ENCODE data around the gene FASN.
A peak's percentile ranks its signal among the peaks of the same experiment; 100 is the strongest.

FASN gene

GRCh38 chr17:82051776-82052637 lies 46.0 kb downstream of the FASN start, which contains the start of the genes GPS1 and RFNG:
TSS of gene GPS1 (plus strand) at chr17:82051898. CDS start at chr17:82051932, 34 bp downstream.
TSS of gene RFNG (minus strand) at chr17:82051811. CDS start at chr17:82051766, 45 bp downstream.
- peaks cover 21% of the 10 kb centered on the region for H3K4me1 ChIP-seq (ENCODE audit: insufficient read depth, low read length, poor library complexity, severe bottlenecking)
- TF ChIP-seq EZH2phosphoT487 (IDR thresholded peaks at IDR 0.05; ENCODE audit: borderline replicate concordance) (no peak), CTCF (conservative IDR thresholded peaks at IDR 0.05; ENCODE audit: low read length) (no peak)
- H3K4me2 ChIP-seq (ENCODE audit: low read depth, low read length, poor library complexity, severe bottlenecking): peak within 1 kb of the TSS; percentile 83
- H4K20me1 ChIP-seq (ENCODE audit: insufficient read depth, low read length, poor library complexity, severe bottlenecking): peaks cover 11% of the 10 kb centered on the region
- no peaks in the 10 kb centered on the region for H3K27me3 ChIP-seq (ENCODE audit: insufficient read depth, low read length, poor library complexity, severe bottlenecking)
- H3F3A ChIP-seq (ENCODE audit: low read depth): no peaks in the 10 kb centered on the region
- H3K9me2 ChIP-seq (replicated peaks; ENCODE audit: low read depth, low read length): no peaks in the 10 kb centered on the region
- no peak within 1 kb of the TSS; the same call in 1 of the 2 replicates for H2AFZ ChIP-seq (ENCODE audit: low read length)
- peaks cover 28% of the 10 kb centered on the region for H3K79me2 ChIP-seq (ENCODE audit: insufficient read depth, low read length)
- peak within 1 kb of the TSS; percentile 93 for H3K4me3 ChIP-seq (ENCODE audit: low read length, poor library complexity, severe bottlenecking)
- peak within 1 kb of the TSS; percentile 75 for H3K9ac ChIP-seq (ENCODE audit: low read depth, low read length, poor library complexity, severe bottlenecking)
- H3K36me3 ChIP-seq (ENCODE audit: insufficient read depth, low read length): peaks cover 11% of the 10 kb centered on the region; the same call in 1 of the 2 replicates
- no peaks in the 10 kb centered on the region for H3K9me3 ChIP-seq (ENCODE audit: insufficient read depth, low read depth, low read length)

- H3F3A ChIP-seq (ENCODE audit: low read depth): no peaks in the 10 kb centered on the region
- H3K9ac ChIP-seq (ENCODE audit: low read depth, low read length, poor library complexity, severe bottlenecking): peak overlapping the region; percentile 75
- H3K4me3 ChIP-seq (ENCODE audit: low read length, poor library complexity, severe bottlenecking): peak overlapping the region; percentile 78
- H3K27me3 ChIP-seq (ENCODE audit: insufficient read depth, low read length, poor library complexity, severe bottlenecking): no peaks in the 10 kb centered on the region
- no peak for TF ChIP-seq CTCF (conservative IDR thresholded peaks at IDR 0.05; ENCODE audit: low read length)
- H3K4me2 ChIP-seq (ENCODE audit: low read depth, low read length, poor library complexity, severe bottlenecking): peak overlapping the region; percentile 83
- peaks cover 11% of the 10 kb centered on the region for H4K20me1 ChIP-seq (ENCODE audit: insufficient read depth, low read length, poor library complexity, severe bottlenecking)
- peaks cover 28% of the 10 kb centered on the region for H3K79me2 ChIP-seq (ENCODE audit: insufficient read depth, low read length)
- no peaks in the 10 kb centered on the region for H3K9me2 ChIP-seq (replicated peaks; ENCODE audit: low read depth, low read length)
- no peak overlapping the region for H2AFZ ChIP-seq (ENCODE audit: low read length)
- peaks cover 21% of the 10 kb centered on the region for H3K4me1 ChIP-seq (ENCODE audit: insufficient read depth, low read length, poor library complexity, severe bottlenecking)
- H3K9me3 ChIP-seq (ENCODE audit: insufficient read depth, low read depth, low read length): no peaks in the 10 kb centered on the region
- peaks cover 3% of the 10 kb centered on the region; the same call in 1 of the 2 replicates for H3K36me3 ChIP-seq (ENCODE audit: insufficient read depth, low read length)
Measured at GRCh38 chr17:82050761-82051641, 47.0 kb downstream of the FASN start.

GRCh38 chr17:82050152-82050760 lies 47.8 kb downstream of the FASN start:
- H3K9ac ChIP-seq (ENCODE audit: low read depth, low read length, poor library complexity, severe bottlenecking): peak overlapping the region; percentile 75
- peak overlapping the region; percentile 78 for H3K4me3 ChIP-seq (ENCODE audit: low read length, poor library complexity, severe bottlenecking)
- TF ChIP-seq EZH2phosphoT487 (IDR thresholded peaks at IDR 0.05; ENCODE audit: borderline replicate concordance) (no peak), CTCF (conservative IDR thresholded peaks at IDR 0.05; ENCODE audit: low read length) (no peak)
- H3K9me2 ChIP-seq (replicated peaks; ENCODE audit: low read depth, low read length): no peaks in the 10 kb centered on the region
- peaks cover 11% of the 10 kb centered on the region for H4K20me1 ChIP-seq (ENCODE audit: insufficient read depth, low read length, poor library complexity, severe bottlenecking)
- H3K4me1 ChIP-seq (ENCODE audit: insufficient read depth, low read length, poor library complexity, severe bottlenecking): peaks cover 21% of the 10 kb centered on the region
- H3K27me3 ChIP-seq (ENCODE audit: insufficient read depth, low read length, poor library complexity, severe bottlenecking): no peaks in the 10 kb centered on the region
- no peaks in the 10 kb centered on the region; the same call in 1 of the 2 replicates for H3K36me3 ChIP-seq (ENCODE audit: insufficient read depth, low read length)
- H3F3A ChIP-seq (ENCODE audit: low read depth): no peaks in the 10 kb centered on the region
- no peaks in the 10 kb centered on the region for H3K9me3 ChIP-seq (ENCODE audit: insufficient read depth, low read depth, low read length)
- peak overlapping the region; percentile 83 for H3K4me2 ChIP-seq (ENCODE audit: low read depth, low read length, poor library complexity, severe bottlenecking)
- H2AFZ ChIP-seq (ENCODE audit: low read length): no peak overlapping the region
- H3K79me2 ChIP-seq (ENCODE audit: insufficient read depth, low read length): peaks cover 28% of the 10 kb centered on the region
